ENCODE data around the gene CD58. TPM values are rescaled to one million over a fixed set of nuclear protein-coding genes. Genes with fewer than 3 reads are reported as not detected.
A peak's percentile ranks its signal among the peaks of the same experiment; 100 is the strongest.
"Not testable (repeated sequence)": the region's sequence is repeated elsewhere in the genome, so short reads cannot be mapped to it uniquely, and the experiment has no call there.

The CD58 gene
- total RNA-seq, 1 donor from 2014 or later = 15.1 TPM

GRCh38 chr1:116571215-116571919 lies 541 bp upstream of the CD58 start:
- Histone ChIP-seq H3K9me3 (ENCODE audit: control insufficient read depth in 3 of 3, low read length in 3 of 3) (no peaks in the 10 kb centered on the region), H3K9ac (ENCODE audit: low read depth in 1 of 3, low read length in 3 of 3) (peak overlapping the region; percentile 69 to 93 (median 86)), H3K4me3 (ENCODE audit: low read length in 3 of 3) (peak overlapping the region; percentile 76 to 85 (median 80)), H3K27ac (ENCODE audit: low read depth, low read length) (peak overlapping the region; percentile 93), H3K36me3 (ENCODE audit: control insufficient read depth in 3 of 3, insufficient read depth in 3 of 3, low read length in 3 of 3) (no peaks in the 10 kb centered on the region), H3K27me3 (ENCODE audit: control insufficient read depth in 3 of 3, insufficient read depth in 3 of 3, low read length in 3 of 3) (no peaks in the 10 kb centered on the region), H3K4me1 (ENCODE audit: control insufficient read depth in 3 of 3, insufficient read depth in 3 of 3, low read length in 3 of 3) (peaks cover 17 to 21% (median 18%) of the 10 kb centered on the region in 3 donors)

GRCh38 chr1:116569776-116570357 lies 959 bp downstream of the CD58 start:
- Histone ChIP-seq H3K27ac (ENCODE audit: low read depth, low read length) (peak overlapping the region; percentile 93), H3K4me3 (ENCODE audit: low read length in 3 of 3) (peak overlapping the region; percentile 76 to 85 (median 80)), H3K36me3 (ENCODE audit: control insufficient read depth in 3 of 3, insufficient read depth in 3 of 3, low read length in 3 of 3) (no peaks in the 10 kb centered on the region), H3K27me3 (ENCODE audit: control insufficient read depth in 3 of 3, insufficient read depth in 3 of 3, low read length in 3 of 3) (no peaks in the 10 kb centered on the region), H3K4me1 (ENCODE audit: control insufficient read depth in 3 of 3, insufficient read depth in 3 of 3, low read length in 3 of 3) (peaks cover 16 to 21% (median 17%) of the 10 kb centered on the region in 3 donors), H3K9ac (ENCODE audit: low read depth in 1 of 3, low read length in 3 of 3) (peak overlapping the region; percentile 86 to 93 (median 90)), H3K9me3 (ENCODE audit: control insufficient read depth in 3 of 3, low read length in 3 of 3) (no peaks in the 10 kb centered on the region)

GRCh38 chr1:116569381-116569670 lies 1.5 kb downstream of the CD58 start:
- Histone ChIP-seq H3K36me3 (ENCODE audit: control insufficient read depth in 3 of 3, insufficient read depth in 3 of 3, low read length in 3 of 3) (no peaks in the 10 kb centered on the region), H3K4me1 (ENCODE audit: control insufficient read depth in 3 of 3, insufficient read depth in 3 of 3, low read length in 3 of 3) (peaks cover 16 to 21% (median 17%) of the 10 kb centered on the region in 3 donors), H3K4me3 (ENCODE audit: low read length in 3 of 3) (peak overlapping the region in 1 of 3 donors; percentile 3), H3K27ac (ENCODE audit: low read depth, low read length) (no peak overlapping the region), H3K9me3 (ENCODE audit: control insufficient read depth in 3 of 3, low read length in 3 of 3) (no peaks in the 10 kb centered on the region), H3K9ac (ENCODE audit: low read depth in 1 of 3, low read length in 3 of 3) (peak overlapping the region in 1 of 3 donors; percentile 35), H3K27me3 (ENCODE audit: control insufficient read depth in 3 of 3, insufficient read depth in 3 of 3, low read length in 3 of 3) (no peaks in the 10 kb centered on the region)

- H3K36me3 ChIP-seq (ENCODE audit: control insufficient read depth in 3 of 3, insufficient read depth in 3 of 3, low read length in 3 of 3) = no peaks in the 10 kb centered on the region
- H3K4me1 ChIP-seq (ENCODE audit: control insufficient read depth in 3 of 3, insufficient read depth in 3 of 3, low read length in 3 of 3) = peaks cover 16 to 21% (median 17%) of the 10 kb centered on the region in 3 donors
- no peaks in the 10 kb centered on the region for H3K9me3 ChIP-seq (ENCODE audit: control insufficient read depth in 3 of 3, low read length in 3 of 3)
- H3K27me3 ChIP-seq (ENCODE audit: control insufficient read depth in 3 of 3, insufficient read depth in 3 of 3, low read length in 3 of 3) = no peaks in the 10 kb centered on the region
- H3K4me3 ChIP-seq (ENCODE audit: low read length in 3 of 3) = peak overlapping the region in 1 of 3 donors; percentile 3
- peak overlapping the region in 1 of 3 donors; percentile 35 for H3K9ac ChIP-seq (ENCODE audit: low read depth in 1 of 3, low read length in 3 of 3)
- H3K27ac ChIP-seq (ENCODE audit: low read depth, low read length) = no peak overlapping the region
Observed at GRCh38 chr1:116568662-116569380, 2.0 kb downstream of the CD58 start.

- Histone ChIP-seq H3K36me3 (ENCODE audit: control insufficient read depth in 3 of 3, insufficient read depth in 3 of 3, low read length in 3 of 3) (no peaks in the 10 kb centered on the region), H3K27me3 (ENCODE audit: control insufficient read depth in 3 of 3, insufficient read depth in 3 of 3, low read length in 3 of 3) (no peaks in the 10 kb centered on the region), H3K4me3 (ENCODE audit: low read length in 3 of 3) (no peak overlapping the region), H3K9me3 (ENCODE audit: control insufficient read depth in 3 of 3, low read length in 3 of 3) (no peaks in the 10 kb centered on the region), H3K9ac (ENCODE audit: low read depth in 1 of 3, low read length in 3 of 3) (no peak overlapping the region), H3K4me1 (ENCODE audit: control insufficient read depth in 3 of 3, insufficient read depth in 3 of 3, low read length in 3 of 3) (peaks cover 16 to 21% (median 17%) of the 10 kb centered on the region in 3 donors), H3K27ac (ENCODE audit: low read depth, low read length) (no peak overlapping the region)
Observed at GRCh38 chr1:116567790-116568661, 2.8 kb downstream of the CD58 start.

- Histone ChIP-seq H3K9ac (ENCODE audit: low read depth in 1 of 3, low read length in 3 of 3) (no peak overlapping the region), H3K4me3 (ENCODE audit: low read length in 3 of 3) (no peak overlapping the region), H3K27me3 (ENCODE audit: control insufficient read depth in 3 of 3, insufficient read depth in 3 of 3, low read length in 3 of 3) (no peaks in the 10 kb centered on the region), H3K36me3 (ENCODE audit: control insufficient read depth in 3 of 3, insufficient read depth in 3 of 3, low read length in 3 of 3) (peaks cover 0 to 4% (median 0%) of the 10 kb centered on the region in 3 donors), H3K9me3 (ENCODE audit: control insufficient read depth in 3 of 3, low read length in 3 of 3) (no peaks in the 10 kb centered on the region), H3K4me1 (ENCODE audit: control insufficient read depth in 3 of 3, insufficient read depth in 3 of 3, low read length in 3 of 3) (peaks cover 7 to 13% (median 9%) of the 10 kb centered on the region in 3 donors), H3K27ac (ENCODE audit: low read depth, low read length) (no peak overlapping the region)
Observed at GRCh38 chr1:116565222-116565621, 5.6 kb downstream of the CD58 start.

GRCh38 chr1:116564426-116564825 lies 6.4 kb downstream of the CD58 start:
- Histone ChIP-seq H3K9ac (ENCODE audit: low read depth in 1 of 3, low read length in 3 of 3) (no peak overlapping the region), H3K36me3 (ENCODE audit: control insufficient read depth in 3 of 3, insufficient read depth in 3 of 3, low read length in 3 of 3) (peaks cover 0 to 4% (median 0%) of the 10 kb centered on the region in 3 donors), H3K4me1 (ENCODE audit: control insufficient read depth in 3 of 3, insufficient read depth in 3 of 3, low read length in 3 of 3) (peaks cover 0 to 5% (median 4%) of the 10 kb centered on the region in 3 donors), H3K27ac (ENCODE audit: low read depth, low read length) (no peak overlapping the region), H3K27me3 (ENCODE audit: control insufficient read depth in 3 of 3, insufficient read depth in 3 of 3, low read length in 3 of 3) (no peaks in the 10 kb centered on the region), H3K4me3 (ENCODE audit: low read length in 3 of 3) (no peak overlapping the region), H3K9me3 (ENCODE audit: control insufficient read depth in 3 of 3, low read length in 3 of 3) (no peaks in the 10 kb centered on the region)

- H3K27ac ChIP-seq (ENCODE audit: low read depth, low read length); H3K4me1 ChIP-seq (ENCODE audit: control insufficient read depth in 3 of 3, insufficient read depth in 3 of 3, low read length in 3 of 3); H3K27me3 ChIP-seq (ENCODE audit: control insufficient read depth in 3 of 3, insufficient read depth in 3 of 3, low read length in 3 of 3): not testable (repeated sequence)
Observed at GRCh38 chr1:116562465-116562864, 8.4 kb downstream of the CD58 start.

GRCh38 chr1:116561563-116561962 lies 9.3 kb downstream of the CD58 start:
- Histone ChIP-seq H3K4me1 (ENCODE audit: control insufficient read depth in 3 of 3, insufficient read depth in 3 of 3, low read length in 3 of 3) (no peaks in the 10 kb centered on the region), H3K27ac (ENCODE audit: low read depth, low read length) (no peak overlapping the region), H3K27me3 (ENCODE audit: control insufficient read depth in 3 of 3, insufficient read depth in 3 of 3, low read length in 3 of 3) (no peaks in the 10 kb centered on the region), H3K9ac (ENCODE audit: low read depth in 1 of 3, low read length in 3 of 3) (no peak overlapping the region), H3K9me3 (ENCODE audit: control insufficient read depth in 3 of 3, low read length in 3 of 3) (no peaks in the 10 kb centered on the region), H3K4me3 (ENCODE audit: low read length in 3 of 3) (no peak overlapping the region), H3K36me3 (ENCODE audit: control insufficient read depth in 3 of 3, insufficient read depth in 3 of 3, low read length in 3 of 3) (peaks cover 0 to 4% (median 0%) of the 10 kb centered on the region in 3 donors)

More at GRCh38 chr1:116562465-116562864, 8.4 kb downstream of the CD58 start:
- H3K9ac ChIP-seq (ENCODE audit: low read depth in 1 of 3, low read length in 3 of 3); H3K9me3 ChIP-seq (ENCODE audit: control insufficient read depth in 3 of 3, low read length in 3 of 3); H3K4me3 ChIP-seq (ENCODE audit: low read length in 3 of 3); H3K36me3 ChIP-seq (ENCODE audit: control insufficient read depth in 3 of 3, insufficient read depth in 3 of 3, low read length in 3 of 3): not testable (repeated sequence)
